Measurements from ENCODE around the gene TBRG4. TPM values are rescaled to one million over a fixed set of nuclear protein-coding genes. Genes with fewer than 3 reads are reported as not detected.

TBRG4 gene
- total RNA-seq, 2 experiments from 2014 or later = 121 to 152 TPM

DNA sequence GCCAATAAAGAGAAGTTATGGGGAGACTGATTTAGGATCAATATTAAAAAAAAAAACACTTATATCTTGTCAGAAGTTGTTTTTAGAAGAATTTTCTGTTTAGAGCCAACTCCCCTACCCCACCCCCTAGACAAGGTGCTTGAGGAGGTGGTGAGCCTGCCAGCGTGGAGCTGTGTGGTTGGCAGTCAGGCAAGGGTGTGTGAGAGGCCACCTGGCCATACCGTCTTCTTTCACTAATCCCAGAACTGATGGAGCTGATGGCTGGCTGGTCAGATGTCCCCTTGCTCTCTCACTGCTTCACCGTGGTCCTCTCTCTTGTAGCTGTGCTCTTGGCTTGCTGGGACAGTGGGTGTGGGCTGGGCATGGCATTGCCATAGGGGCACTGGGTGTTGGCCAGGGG, 57.1 kb downstream of the TBRG4 start:
- DNase-seq (no peak), ATAC-seq (no peak)
- CTCF ChIA-PET = interaction anchor here (0.7 kb wide), 1 partner anchor 21 kb away, joined by 3 read pairs; no protein-coding TSS in a partner anchor
- Mint-ChIP-seq H3K9me3 (ENCODE audit: low read depth) (no peaks in the 10 kb centered on the region), H3K36me3 (peaks cover 51% of the 10 kb centered on the region), H3K4me3 (no peak overlapping the region), H3K27me3 (no peaks in the 10 kb centered on the region), H3K4me1 (peaks cover 9% of the 10 kb centered on the region), H3K27ac (no peak overlapping the region)

DNA sequence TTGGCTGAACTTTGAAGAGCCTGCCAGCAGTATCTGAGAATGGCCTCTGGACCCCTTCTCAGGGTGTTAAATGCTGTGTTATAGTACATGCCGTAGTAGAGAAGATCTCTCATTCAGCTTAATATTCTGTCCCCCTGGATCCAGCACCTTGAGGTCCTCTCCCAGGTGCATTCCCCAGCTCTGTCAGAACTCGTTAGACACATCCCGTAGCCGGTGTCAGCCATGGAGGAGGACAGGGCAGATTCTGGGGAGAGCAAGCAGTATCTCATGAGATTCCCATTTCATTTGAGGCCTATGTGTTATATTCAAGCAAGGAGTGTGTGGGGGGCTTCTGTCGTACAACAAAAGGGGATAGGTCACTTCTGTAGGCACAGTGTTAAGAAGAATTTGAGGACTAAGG, 57.6 kb downstream of the TBRG4 start:
- H3K4me3 Mint-ChIP-seq = no peak overlapping the region
- CTCF ChIA-PET = no interaction called here
- H3K4me1 Mint-ChIP-seq = peaks cover 9% of the 10 kb centered on the region
- H3K27me3 Mint-ChIP-seq = no peaks in the 10 kb centered on the region
- no peak overlapping the region for H3K27ac Mint-ChIP-seq
- no peaks in the 10 kb centered on the region for H3K9me3 Mint-ChIP-seq (ENCODE audit: low read depth)
- DNase-seq (no peak), ATAC-seq (no peak)
- H3K36me3 Mint-ChIP-seq = peaks cover 53% of the 10 kb centered on the region

DNA sequence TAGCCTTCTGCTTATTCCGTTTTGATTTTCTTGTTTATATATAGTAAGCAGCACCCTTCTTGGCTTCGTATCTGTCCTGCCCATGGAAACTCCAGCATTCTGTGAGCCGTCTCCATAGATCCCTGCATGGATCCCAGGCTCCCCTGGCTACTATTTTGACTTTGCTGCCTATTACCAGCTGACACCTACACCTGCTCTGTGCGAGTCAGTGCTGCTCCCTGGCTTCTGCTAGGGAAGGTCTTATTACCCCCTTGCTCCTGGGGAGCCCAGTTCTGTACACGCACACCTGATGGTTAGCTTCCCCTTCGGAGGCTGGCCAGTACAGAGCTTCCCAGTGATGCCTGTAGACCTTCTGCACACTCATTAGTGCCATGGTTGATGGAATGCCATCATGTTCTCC, 58.1 kb downstream of the TBRG4 start:
- H3K36me3 Mint-ChIP-seq = peaks cover 52% of the 10 kb centered on the region
- peaks cover 9% of the 10 kb centered on the region for H3K4me1 Mint-ChIP-seq
- CTCF ChIA-PET = interaction anchor here (2.8 kb wide), 1 partner anchor 80 kb away, joined by 10 read pairs; no protein-coding TSS in a partner anchor
- no peak overlapping the region for H3K4me3 Mint-ChIP-seq
- no peak for ATAC-seq
- no peaks in the 10 kb centered on the region for H3K9me3 Mint-ChIP-seq (ENCODE audit: low read depth)
- H3K27me3 Mint-ChIP-seq = no peaks in the 10 kb centered on the region
- H3K27ac Mint-ChIP-seq = no peak overlapping the region
- no peak for DNase-seq

DNA sequence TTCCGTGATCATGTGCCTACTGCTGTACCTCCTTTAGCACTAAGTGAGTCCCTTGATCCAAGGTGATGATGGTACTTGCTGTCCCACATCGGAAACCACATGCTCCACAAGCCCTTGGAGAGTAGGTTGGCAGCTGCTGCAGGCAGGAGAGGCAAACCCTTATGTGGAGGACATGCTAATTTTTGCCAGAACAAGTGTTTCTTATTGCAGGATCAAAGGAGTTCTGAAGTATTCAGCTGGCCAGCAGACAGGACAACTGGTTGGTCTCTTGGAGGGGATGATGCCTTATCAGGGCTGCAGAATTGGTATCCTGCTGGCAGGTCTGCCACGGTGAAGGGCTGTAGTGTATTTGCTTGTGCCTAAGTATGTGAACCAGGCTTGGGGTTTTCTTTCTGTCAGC, 59.5 kb downstream of the TBRG4 start:
- H3K27me3 Mint-ChIP-seq = no peaks in the 10 kb centered on the region
- DNase-seq = no peak
- H3K4me1 Mint-ChIP-seq = peaks cover 10% of the 10 kb centered on the region
- no peaks in the 10 kb centered on the region for H3K9me3 Mint-ChIP-seq (ENCODE audit: low read depth)
- H3K4me3 Mint-ChIP-seq = no peak overlapping the region
- H3K27ac Mint-ChIP-seq = no peak overlapping the region
- H3K36me3 Mint-ChIP-seq = peaks cover 53% of the 10 kb centered on the region
- ATAC-seq = no peak
- CTCF ChIA-PET = interaction anchor here (2.8 kb wide), 1 partner anchor 78 kb away, joined by 10 read pairs; no protein-coding TSS in a partner anchor

DNA sequence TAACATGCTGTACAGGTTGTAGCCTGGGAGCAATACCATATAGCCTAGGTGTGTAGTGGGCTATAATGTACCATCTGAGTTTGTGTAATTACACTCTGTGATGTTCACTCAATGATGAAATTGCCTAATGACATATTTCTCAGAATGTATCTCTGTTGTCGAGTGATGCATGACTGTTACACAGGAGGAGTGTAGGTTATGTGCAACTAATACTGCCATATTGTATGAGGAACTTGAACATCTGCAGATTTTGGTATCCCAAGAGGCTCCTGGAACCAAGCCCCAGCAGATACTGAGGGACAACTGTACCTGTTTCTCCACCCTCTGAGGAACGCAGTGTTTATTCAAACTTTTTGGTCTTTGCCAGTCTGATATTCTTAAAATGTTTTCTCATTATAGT, 61.3 kb downstream of the TBRG4 start:
- DNase-seq (no peak), ATAC-seq (no peak)
- H3K9me3 Mint-ChIP-seq (ENCODE audit: low read depth) = no peaks in the 10 kb centered on the region
- no peak overlapping the region for H3K4me3 Mint-ChIP-seq
- no peaks in the 10 kb centered on the region for H3K27me3 Mint-ChIP-seq
- CTCF ChIA-PET = no interaction called here
- no peak overlapping the region for H3K27ac Mint-ChIP-seq
- peaks cover 10% of the 10 kb centered on the region for H3K4me1 Mint-ChIP-seq
- peaks cover 56% of the 10 kb centered on the region for H3K36me3 Mint-ChIP-seq

Other genes starting within 250 kb of the TBRG4 start
- 10 to 100 TPM; 33.4 to 35.4 TPM for gene PURB, start 226.2 kb downstream of the TBRG4 start, total RNA-seq
- gene MYO1G, start 132.7 kb downstream of the TBRG4 start, total RNA-seq = 100 to 1,000 TPM; 502 to 567 TPM
- 100 to 1,000 TPM in 1 of 2 experiments, 10 to 100 TPM in 1; 87.5 to 113 TPM for gene CCM2, start 111.5 kb downstream of the TBRG4 start, total RNA-seq
- gene NACAD, start 22.7 kb downstream of the TBRG4 start, total RNA-seq = under 1 TPM; 0.09 to 0.35 TPM
- gene RAMP3, start 46.1 kb upstream of the TBRG4 start, total RNA-seq = not detected

Data from activated CD8-positive, alpha-beta memory T cell treated with anti-CD3 and anti-CD28 coated beads, Interleukin-2, amount 10 ng/mL, durations not matched to agents 7 days and 5 days (primary cell).